ENCODE data around the gene DCLK2. TPM values are rescaled to one million over a fixed set of nuclear protein-coding genes. Genes with fewer than 3 reads are reported as not detected.

DCLK2 gene
- total RNA-seq, 1 experiment from 2014 or later: 2.7 TPM

- ATAC-seq (no peak), DNase-seq (ENCODE audit: low read depth, low spot score) (no peak)
- intact Hi-C loops (cut with micrococcal nuclease): no loop called here
- H3K9me2 ChIP-seq (ENCODE audit: insufficient read depth): no peaks in the 10 kb centered on the region
- CTCF ChIA-PET: no interaction called here
- no peaks in the 10 kb centered on the region for H3K79me2 ChIP-seq (ENCODE audit: insufficient read depth, low read length)
- no peak overlapping the region for H3K27ac ChIP-seq (ENCODE audit: low read depth, low read length)
- H2AFZ ChIP-seq (ENCODE audit: low read depth, low read length, poor library complexity, severe bottlenecking): no peak overlapping the region
- H3K9me3 ChIP-seq (ENCODE audit: control insufficient read depth in 1 of 2, insufficient read depth in 1 of 2, low read depth in 1 of 2, low read length in 2 of 2): no peaks in the 10 kb centered on the region
- H3K9ac ChIP-seq (ENCODE audit: low read length): no peak overlapping the region
- TF ChIP-seq POLR2AphosphoS5 (IDR thresholded peaks at IDR 0.05; ENCODE audit: low read depth, low read length) (no peak), CEBPB (IDR thresholded peaks at IDR 0.05; ENCODE audit: low read depth) (no peak), CBX3 (IDR thresholded peaks at IDR 0.05; ENCODE audit: low read depth) (no peak), EZH2phosphoT487 (IDR thresholded peaks at IDR 0.05; ENCODE audit: borderline replicate concordance) (no peak), RAD21 (IDR thresholded peaks at IDR 0.05; ENCODE audit: low read depth) (no peak), SP1 (IDR thresholded peaks at IDR 0.05; ENCODE audit: low read depth) (no peak), ZFX (IDR thresholded peaks at IDR 0.05) (no peak), SIN3A (IDR thresholded peaks at IDR 0.05; ENCODE audit: low read depth) (no peak), ATF3 (IDR thresholded peaks at IDR 0.05) (no peak), EGR1 (IDR thresholded peaks at IDR 0.05; ENCODE audit: low read depth) (no peak), TCF7L2 (IDR thresholded peaks at IDR 0.05; ENCODE audit: borderline replicate concordance, extremely low read depth, insufficient read depth, insufficient read length) (no peak)
- TF ChIP-seq, protein P1, sequence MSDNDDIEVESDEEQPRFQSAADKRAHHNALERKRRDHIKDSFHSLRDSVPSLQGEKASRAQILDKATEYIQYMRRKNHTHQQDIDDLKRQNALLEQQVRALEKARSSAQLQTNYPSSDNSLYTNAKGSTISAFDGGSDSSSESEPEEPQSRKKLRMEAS (IDR thresholded peaks at IDR 0.05): no peak
- TF ChIP-seq, protein P2, sequence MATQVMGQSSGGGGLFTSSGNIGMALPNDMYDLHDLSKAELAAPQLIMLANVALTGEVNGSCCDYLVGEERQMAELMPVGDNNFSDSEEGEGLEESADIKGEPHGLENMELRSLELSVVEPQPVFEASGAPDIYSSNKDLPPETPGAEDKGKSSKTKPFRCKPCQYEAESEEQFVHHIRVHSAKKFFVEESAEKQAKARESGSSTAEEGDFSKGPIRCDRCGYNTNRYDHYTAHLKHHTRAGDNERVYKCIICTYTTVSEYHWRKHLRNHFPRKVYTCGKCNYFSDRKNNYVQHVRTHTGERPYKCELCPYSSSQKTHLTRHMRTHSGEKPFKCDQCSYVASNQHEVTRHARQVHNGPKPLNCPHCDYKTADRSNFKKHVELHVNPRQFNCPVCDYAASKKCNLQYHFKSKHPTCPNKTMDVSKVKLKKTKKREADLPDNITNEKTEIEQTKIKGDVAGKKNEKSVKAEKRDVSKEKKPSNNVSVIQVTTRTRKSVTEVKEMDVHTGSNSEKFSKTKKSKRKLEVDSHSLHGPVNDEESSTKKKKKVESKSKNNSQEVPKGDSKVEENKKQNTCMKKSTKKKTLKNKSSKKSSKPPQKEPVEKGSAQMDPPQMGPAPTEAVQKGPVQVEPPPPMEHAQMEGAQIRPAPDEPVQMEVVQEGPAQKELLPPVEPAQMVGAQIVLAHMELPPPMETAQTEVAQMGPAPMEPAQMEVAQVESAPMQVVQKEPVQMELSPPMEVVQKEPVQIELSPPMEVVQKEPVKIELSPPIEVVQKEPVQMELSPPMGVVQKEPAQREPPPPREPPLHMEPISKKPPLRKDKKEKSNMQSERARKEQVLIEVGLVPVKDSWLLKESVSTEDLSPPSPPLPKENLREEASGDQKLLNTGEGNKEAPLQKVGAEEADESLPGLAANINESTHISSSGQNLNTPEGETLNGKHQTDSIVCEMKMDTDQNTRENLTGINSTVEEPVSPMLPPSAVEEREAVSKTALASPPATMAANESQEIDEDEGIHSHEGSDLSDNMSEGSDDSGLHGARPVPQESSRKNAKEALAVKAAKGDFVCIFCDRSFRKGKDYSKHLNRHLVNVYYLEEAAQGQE (IDR thresholded peaks at IDR 0.05; ENCODE audit: low read depth): no peak
- TF ChIP-seq, protein P3, sequence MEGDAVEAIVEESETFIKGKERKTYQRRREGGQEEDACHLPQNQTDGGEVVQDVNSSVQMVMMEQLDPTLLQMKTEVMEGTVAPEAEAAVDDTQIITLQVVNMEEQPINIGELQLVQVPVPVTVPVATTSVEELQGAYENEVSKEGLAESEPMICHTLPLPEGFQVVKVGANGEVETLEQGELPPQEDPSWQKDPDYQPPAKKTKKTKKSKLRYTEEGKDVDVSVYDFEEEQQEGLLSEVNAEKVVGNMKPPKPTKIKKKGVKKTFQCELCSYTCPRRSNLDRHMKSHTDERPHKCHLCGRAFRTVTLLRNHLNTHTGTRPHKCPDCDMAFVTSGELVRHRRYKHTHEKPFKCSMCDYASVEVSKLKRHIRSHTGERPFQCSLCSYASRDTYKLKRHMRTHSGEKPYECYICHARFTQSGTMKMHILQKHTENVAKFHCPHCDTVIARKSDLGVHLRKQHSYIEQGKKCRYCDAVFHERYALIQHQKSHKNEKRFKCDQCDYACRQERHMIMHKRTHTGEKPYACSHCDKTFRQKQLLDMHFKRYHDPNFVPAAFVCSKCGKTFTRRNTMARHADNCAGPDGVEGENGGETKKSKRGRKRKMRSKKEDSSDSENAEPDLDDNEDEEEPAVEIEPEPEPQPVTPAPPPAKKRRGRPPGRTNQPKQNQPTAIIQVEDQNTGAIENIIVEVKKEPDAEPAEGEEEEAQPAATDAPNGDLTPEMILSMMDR (IDR thresholded peaks at IDR 0.05 in 2 of 3, conservative IDR thresholded peaks at IDR 0.05 in 1 of 3; ENCODE audit: borderline replicate concordance in 1 of 3, insufficient read depth in 1 of 3, low read depth in 2 of 3, low read length in 2 of 3): no peak
- H3K4me3 ChIP-seq (replicated peaks in 1 of 2; ENCODE audit: low read depth in 1 of 2, low read length in 2 of 2): no peak overlapping the region
- POLR2A ChIA-PET: no interaction called here
- no peaks in the 10 kb centered on the region for H3K36me3 ChIP-seq (ENCODE audit: control insufficient read depth in 1 of 2, insufficient read depth in 2 of 2, low read length in 2 of 2)
- H3K27me3 ChIP-seq (ENCODE audit: insufficient read depth, low read length): no peaks in the 10 kb centered on the region
- H3K4me2 ChIP-seq (ENCODE audit: low read length): no peak overlapping the region
- RAD21 ChIA-PET (ENCODE audit: low non-redundant PET in 1 of 2, low total read pairs in 2 of 2, uncharacterized antibody in 2 of 2, unreplicated experiment in 2 of 2): no interaction called here
- peaks cover 0 to 4% of the 10 kb centered on the region in 2 experiments; a peak in 1 of 4 replicates for H3K4me1 ChIP-seq (ENCODE audit: control insufficient read depth in 1 of 2, insufficient read depth in 2 of 2, low read length in 2 of 2)
- H4K20me1 ChIP-seq (ENCODE audit: insufficient read depth): no peaks in the 10 kb centered on the region
- BruUV-seq (replicated peaks): no TSS peak
These were observed 21.7 kb upstream of the DCLK2 start for GRCh38 chr4:150056569-150056968.

Measured in HCT116 (cell line).